ENCODE results near the gene C6orf52. TPM values are rescaled to one million over a fixed set of nuclear protein-coding genes. Genes with fewer than 3 reads are reported as not detected.

C6orf52 gene
- total RNA-seq, 1 donor from 2014 or later, result 0.45 TPM

DNA sequence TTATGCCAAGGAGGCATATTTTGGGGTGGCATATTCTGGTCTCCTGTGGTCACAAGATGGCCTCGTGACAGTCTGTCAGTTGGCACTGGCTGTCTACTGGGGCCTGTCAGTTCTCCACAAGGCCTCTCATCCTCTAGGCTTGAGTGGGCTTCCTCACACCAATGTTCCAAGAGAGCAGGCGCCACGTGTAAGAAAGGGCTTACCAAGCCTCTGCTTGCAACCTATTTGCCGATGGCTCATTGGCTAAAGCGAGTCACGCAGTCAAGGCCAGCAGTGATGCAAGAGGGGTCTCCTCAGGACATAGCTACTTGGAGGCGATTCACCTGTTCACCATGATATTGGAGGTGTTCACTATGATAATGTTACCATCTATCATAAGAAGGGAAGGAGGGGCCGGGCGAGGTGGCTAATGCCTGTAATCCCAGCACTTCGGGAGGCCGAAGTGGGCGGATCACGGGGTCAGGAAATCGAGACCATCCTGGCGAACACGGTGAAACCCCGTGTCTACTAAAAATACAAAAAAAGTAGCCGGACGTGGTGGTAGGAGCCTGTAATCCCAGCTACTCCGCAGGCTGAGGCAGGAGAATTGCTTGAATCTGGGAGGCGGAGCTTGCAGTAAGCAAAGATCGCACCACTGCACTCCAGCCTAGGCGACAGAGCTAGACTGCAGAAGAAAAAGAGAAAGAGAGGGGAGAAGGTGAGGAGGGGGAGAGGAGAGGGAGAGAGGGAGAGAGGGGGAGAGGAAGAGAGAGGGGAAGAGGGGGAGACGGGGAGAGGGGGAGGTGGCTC is 35.3 kb downstream of the C6orf52 start:
- TF ChIP-seq, protein P1, sequence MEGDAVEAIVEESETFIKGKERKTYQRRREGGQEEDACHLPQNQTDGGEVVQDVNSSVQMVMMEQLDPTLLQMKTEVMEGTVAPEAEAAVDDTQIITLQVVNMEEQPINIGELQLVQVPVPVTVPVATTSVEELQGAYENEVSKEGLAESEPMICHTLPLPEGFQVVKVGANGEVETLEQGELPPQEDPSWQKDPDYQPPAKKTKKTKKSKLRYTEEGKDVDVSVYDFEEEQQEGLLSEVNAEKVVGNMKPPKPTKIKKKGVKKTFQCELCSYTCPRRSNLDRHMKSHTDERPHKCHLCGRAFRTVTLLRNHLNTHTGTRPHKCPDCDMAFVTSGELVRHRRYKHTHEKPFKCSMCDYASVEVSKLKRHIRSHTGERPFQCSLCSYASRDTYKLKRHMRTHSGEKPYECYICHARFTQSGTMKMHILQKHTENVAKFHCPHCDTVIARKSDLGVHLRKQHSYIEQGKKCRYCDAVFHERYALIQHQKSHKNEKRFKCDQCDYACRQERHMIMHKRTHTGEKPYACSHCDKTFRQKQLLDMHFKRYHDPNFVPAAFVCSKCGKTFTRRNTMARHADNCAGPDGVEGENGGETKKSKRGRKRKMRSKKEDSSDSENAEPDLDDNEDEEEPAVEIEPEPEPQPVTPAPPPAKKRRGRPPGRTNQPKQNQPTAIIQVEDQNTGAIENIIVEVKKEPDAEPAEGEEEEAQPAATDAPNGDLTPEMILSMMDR (IDR thresholded peaks at IDR 0.05), result no peak
- no peak for TF ChIP-seq EZH2 (IDR thresholded peaks at IDR 0.05)
- TF ChIP-seq EZH2phosphoT487 (IDR thresholded peaks at IDR 0.05), result no peak
- Mint-ChIP-seq H3K27ac (no peak overlapping the region), H3K36me3 (no peaks in the 10 kb centered on the region), H3K4me3 (no peak overlapping the region), H3K4me1 (no peaks in the 10 kb centered on the region), H3K27me3 (ENCODE audit: insufficient read depth, low read depth) (peaks cover 4% of the 10 kb centered on the region), H3K9me3 (peaks cover 1% of the 10 kb centered on the region)
- no peaks in the 10 kb centered on the region for H3K79me2 ChIP-seq (ENCODE audit: low read depth)
- no peak overlapping the region for H3K27ac ChIP-seq
- no peaks in the 10 kb centered on the region for H3K27me3 ChIP-seq
- H3K4me1 ChIP-seq, result no peaks in the 10 kb centered on the region
- peak overlapping the region; percentile 57 for H3K4me2 ChIP-seq
- H2AFZ ChIP-seq (replicated peaks), result peak overlapping the region; percentile 38
- no peak for DNase-seq (ENCODE audit: low spot score)
- no peaks in the 10 kb centered on the region for H4K20me1 ChIP-seq (ENCODE audit: low read depth)
- H3K4me3 ChIP-seq, result peak overlapping the region; percentile 28
- H3K9me3 ChIP-seq (ENCODE audit: low read depth), result no peaks in the 10 kb centered on the region
- H3K9ac ChIP-seq, result no peak overlapping the region
- H3F3A ChIP-seq (ENCODE audit: low read depth), result no peaks in the 10 kb centered on the region
- no peaks in the 10 kb centered on the region for H3K36me3 ChIP-seq

DNA sequence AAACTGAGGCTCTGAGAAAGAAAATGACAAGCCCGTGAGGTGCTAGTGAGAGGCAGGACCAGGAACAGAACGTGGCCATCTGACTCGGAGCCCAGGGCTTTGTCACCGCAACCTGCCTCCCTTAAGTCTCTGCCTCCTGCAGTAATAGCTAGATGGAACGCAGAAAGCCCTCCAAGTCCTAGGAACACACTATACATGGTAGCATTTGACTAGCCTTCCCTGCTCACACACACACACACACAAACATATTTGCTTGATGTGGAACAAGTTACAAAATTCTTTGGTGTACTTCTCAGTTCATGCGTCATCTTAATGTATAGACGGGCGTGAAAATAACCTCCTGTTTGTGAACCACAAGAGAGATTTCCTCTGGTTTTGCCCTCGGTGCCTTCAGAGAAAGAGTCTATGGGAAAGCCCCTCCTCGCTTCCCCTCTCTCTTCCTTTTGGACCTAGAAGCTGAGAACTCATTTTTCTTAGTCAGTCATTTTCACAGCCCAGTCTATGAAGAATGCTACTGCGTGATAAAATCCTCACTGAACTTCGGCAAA is 38.8 kb downstream of the C6orf52 start:
- Histone ChIP-seq H3K36me3 (no peaks in the 10 kb centered on the region), H4K20me1 (ENCODE audit: low read depth) (no peaks in the 10 kb centered on the region), H3K4me3 (no peak overlapping the region), H3K9ac (no peak overlapping the region), H3K9me3 (ENCODE audit: low read depth) (no peaks in the 10 kb centered on the region), H3F3A (ENCODE audit: low read depth) (no peaks in the 10 kb centered on the region), H3K27ac (no peak overlapping the region), H3K4me1 (no peaks in the 10 kb centered on the region), H3K79me2 (ENCODE audit: low read depth) (no peaks in the 10 kb centered on the region), H3K27me3 (no peaks in the 10 kb centered on the region), H3K4me2 (no peak overlapping the region), H2AFZ (replicated peaks) (peak overlapping the region; percentile 18)
- Mint-ChIP-seq H3K4me3 (no peak overlapping the region), H3K27me3 (ENCODE audit: insufficient read depth, low read depth) (peaks cover 4% of the 10 kb centered on the region), H3K4me1 (no peaks in the 10 kb centered on the region), H3K9me3 (no peaks in the 10 kb centered on the region), H3K27ac (no peak overlapping the region), H3K36me3 (no peaks in the 10 kb centered on the region)
- no peak for DNase-seq (ENCODE audit: low spot score)
- TF ChIP-seq, protein P1 (IDR thresholded peaks at IDR 0.05), result no peak
- TF ChIP-seq EZH2phosphoT487 (IDR thresholded peaks at IDR 0.05) (no peak), EZH2 (IDR thresholded peaks at IDR 0.05) (no peak)

DNA sequence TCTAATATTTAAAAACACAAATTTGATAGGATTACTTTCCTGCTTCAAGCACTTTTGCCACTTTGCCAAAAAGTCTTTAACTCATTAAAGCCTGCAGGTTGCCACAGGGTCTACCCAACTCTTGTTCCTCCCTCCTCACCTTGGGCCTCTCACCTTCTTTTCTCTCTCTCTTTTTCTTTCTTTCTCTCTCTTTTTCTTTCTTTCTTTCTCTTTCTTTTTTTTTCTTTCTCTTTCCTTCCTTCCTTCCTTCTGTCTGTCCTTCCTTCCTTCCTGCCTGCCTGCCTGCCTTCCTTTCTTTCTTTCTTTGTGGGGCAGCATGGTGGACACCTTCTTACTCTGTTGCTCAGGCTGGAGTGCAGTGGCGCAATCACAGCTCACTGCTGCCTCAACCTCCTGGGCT is 50.2 kb downstream of the C6orf52 start:
- Histone ChIP-seq H3K4me2 (no peak overlapping the region), H3K9me3 (ENCODE audit: low read depth) (no peaks in the 10 kb centered on the region), H3K27me3 (no peaks in the 10 kb centered on the region), H3F3A (ENCODE audit: low read depth) (peaks cover 13% of the 10 kb centered on the region), H3K79me2 (ENCODE audit: low read depth) (no peaks in the 10 kb centered on the region), H3K36me3 (no peaks in the 10 kb centered on the region), H3K9ac (no peak overlapping the region), H3K4me3 (no peak overlapping the region), H3K4me1 (peaks cover 12% of the 10 kb centered on the region), H3K27ac (no peak overlapping the region), H4K20me1 (ENCODE audit: low read depth) (no peaks in the 10 kb centered on the region), H2AFZ (replicated peaks) (no peak overlapping the region)
- no peak overlapping the region for H3K4me3 Mint-ChIP-seq
- no peak overlapping the region for H3K27ac Mint-ChIP-seq
- peaks cover 2% of the 10 kb centered on the region for H3K27me3 Mint-ChIP-seq (ENCODE audit: insufficient read depth, low read depth)
- no peaks in the 10 kb centered on the region for H3K9me3 Mint-ChIP-seq
- H3K36me3 Mint-ChIP-seq, result no peaks in the 10 kb centered on the region
- DNase-seq (ENCODE audit: low spot score), result no peak
- peaks cover 2% of the 10 kb centered on the region for H3K4me1 Mint-ChIP-seq
- no peak for TF ChIP-seq EZH2phosphoT487 (IDR thresholded peaks at IDR 0.05)
- no peak for TF ChIP-seq EZH2 (IDR thresholded peaks at IDR 0.05)
- TF ChIP-seq, protein P1 (IDR thresholded peaks at IDR 0.05), result no peak

Data from neural progenitor cell (in vitro differentiated cells).